Gastroesophageal sphincter (tissue), 3 donors: Measurements from ENCODE around the gene TMEM131L.

Experiments
- EP300 ChIP-seq: sonication (generic); formaldehyde crosslinking; IDR thresholded peaks from one replicate; pipeline ENCODE4 v1.6.1; 2017; ENCODE audit warnings: antibody characterized with exemption, mild to moderate bottlenecking
- POLR2A ChIP-seq, 2 donors: fragments of 450-650 bp; IDR thresholded peaks; one replicate each; pipeline ENCODE4 v1.6.1; 2017; ENCODE audit warnings: antibody characterized with exemption in 2 of 2, mild to moderate bottlenecking in 2 of 2, moderate library complexity in 1 of 2
- POLR2AphosphoS5 ChIP-seq: sonication (generic); formaldehyde crosslinking; IDR thresholded peaks from one replicate; pipeline ENCODE4 v1.6.1; 2017; ENCODE audit warnings: antibody characterized with exemption
- TF ChIP-seq, protein P1 (sequence below), 4 experiments: fragments of 200-600 bp in 2 of 4; fragments of 450-650 bp in 2 of 4; sonication (generic) in 1 of 4; IDR thresholded peaks; one replicate each; pipeline ENCODE4 v1.5.1; 2017 to 2019; ENCODE audit warnings: antibody characterized with exemption in 4 of 4, mild to moderate bottlenecking in 2 of 4, moderate library complexity in 2 of 4

DNA sequence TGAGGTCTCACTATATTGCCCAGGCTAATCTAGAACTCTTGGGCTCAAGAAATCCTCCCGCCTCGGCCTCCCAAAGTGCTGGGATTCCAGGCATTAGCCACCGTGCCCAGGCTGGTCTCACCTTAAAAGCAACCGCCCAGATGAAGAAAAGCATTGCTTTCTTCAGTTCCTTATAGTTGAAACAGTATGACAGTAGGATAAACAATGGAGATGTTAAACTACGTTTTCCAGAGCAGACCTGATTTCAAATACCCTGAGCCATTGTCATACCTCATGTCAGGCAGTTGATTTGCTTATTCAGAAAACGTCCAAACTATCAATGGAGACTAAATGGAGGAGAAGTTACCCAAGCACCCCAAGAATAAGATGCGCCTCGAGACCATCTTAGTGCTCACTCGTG is 26.3 kb upstream of the TMEM131L start:
- TF ChIP-seq, protein P1, sequence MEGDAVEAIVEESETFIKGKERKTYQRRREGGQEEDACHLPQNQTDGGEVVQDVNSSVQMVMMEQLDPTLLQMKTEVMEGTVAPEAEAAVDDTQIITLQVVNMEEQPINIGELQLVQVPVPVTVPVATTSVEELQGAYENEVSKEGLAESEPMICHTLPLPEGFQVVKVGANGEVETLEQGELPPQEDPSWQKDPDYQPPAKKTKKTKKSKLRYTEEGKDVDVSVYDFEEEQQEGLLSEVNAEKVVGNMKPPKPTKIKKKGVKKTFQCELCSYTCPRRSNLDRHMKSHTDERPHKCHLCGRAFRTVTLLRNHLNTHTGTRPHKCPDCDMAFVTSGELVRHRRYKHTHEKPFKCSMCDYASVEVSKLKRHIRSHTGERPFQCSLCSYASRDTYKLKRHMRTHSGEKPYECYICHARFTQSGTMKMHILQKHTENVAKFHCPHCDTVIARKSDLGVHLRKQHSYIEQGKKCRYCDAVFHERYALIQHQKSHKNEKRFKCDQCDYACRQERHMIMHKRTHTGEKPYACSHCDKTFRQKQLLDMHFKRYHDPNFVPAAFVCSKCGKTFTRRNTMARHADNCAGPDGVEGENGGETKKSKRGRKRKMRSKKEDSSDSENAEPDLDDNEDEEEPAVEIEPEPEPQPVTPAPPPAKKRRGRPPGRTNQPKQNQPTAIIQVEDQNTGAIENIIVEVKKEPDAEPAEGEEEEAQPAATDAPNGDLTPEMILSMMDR (IDR thresholded peaks at IDR 0.05), result no peak
- TF ChIP-seq POLR2A (IDR thresholded peaks at IDR 0.05), result no peak
- no peak for TF ChIP-seq POLR2AphosphoS5
- TF ChIP-seq EP300, result no peak
